Measurements from ENCODE around the gene DDO.
"Not testable (repeated sequence)": the region's sequence is repeated elsewhere in the genome, so short reads cannot be mapped to it uniquely, and the experiment has no call there.

The DDO gene, protein sequence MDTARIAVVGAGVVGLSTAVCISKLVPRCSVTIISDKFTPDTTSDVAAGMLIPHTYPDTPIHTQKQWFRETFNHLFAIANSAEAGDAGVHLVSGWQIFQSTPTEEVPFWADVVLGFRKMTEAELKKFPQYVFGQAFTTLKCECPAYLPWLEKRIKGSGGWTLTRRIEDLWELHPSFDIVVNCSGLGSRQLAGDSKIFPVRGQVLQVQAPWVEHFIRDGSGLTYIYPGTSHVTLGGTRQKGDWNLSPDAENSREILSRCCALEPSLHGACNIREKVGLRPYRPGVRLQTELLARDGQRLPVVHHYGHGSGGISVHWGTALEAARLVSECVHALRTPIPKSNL

GRCh38 chr6:110415086-110415916, at the start of gene DDO:
TSS of gene DDO (minus strand) at chr6:110415575. CDS start at chr6:110413462, 2,113 bp downstream.
- DNase-seq (ENCODE audit: low read depth), result peak; percentile 50

- DNase-seq (ENCODE audit: low read depth), result no peak
Observed at GRCh38 chr6:110462884-110463481, 47.6 kb upstream of the DDO start.

DNA sequence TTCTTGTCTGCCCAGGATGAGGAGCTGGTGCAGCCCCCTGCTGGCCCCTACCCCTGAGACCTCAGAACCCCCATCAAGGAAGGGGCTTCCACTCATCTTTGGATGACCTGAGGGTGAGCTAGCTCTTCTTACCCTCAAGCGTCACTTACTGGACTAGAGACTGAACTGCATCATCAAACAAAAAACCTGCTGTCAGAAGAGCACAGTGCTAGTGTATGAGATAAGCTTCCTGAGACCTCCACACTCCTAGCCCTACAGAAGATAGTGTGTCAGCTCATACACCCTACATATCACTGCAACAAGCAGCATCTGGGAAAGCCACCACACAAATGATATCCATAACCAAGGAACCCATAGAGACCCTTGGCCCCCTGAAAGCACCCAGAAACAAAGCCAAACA, 46.0 kb upstream of the DDO start:
- no peak for DNase-seq (ENCODE audit: low read depth)

- no peak for DNase-seq (ENCODE audit: low read depth)
Observed at GRCh38 chr6:110459137-110459536, 43.8 kb upstream of the DDO start.

- DNase-seq (ENCODE audit: low read depth), result no peak
Observed at GRCh38 chr6:110458476-110458875, 43.1 kb upstream of the DDO start.

GRCh38 chr6:110457567-110458175, 42.3 kb upstream of the DDO start:
- not testable (repeated sequence) for DNase-seq (ENCODE audit: low read depth)

- no peak for DNase-seq (ENCODE audit: low read depth)
Observed at GRCh38 chr6:110456694-110457093, 41.3 kb upstream of the DDO start.

DNA sequence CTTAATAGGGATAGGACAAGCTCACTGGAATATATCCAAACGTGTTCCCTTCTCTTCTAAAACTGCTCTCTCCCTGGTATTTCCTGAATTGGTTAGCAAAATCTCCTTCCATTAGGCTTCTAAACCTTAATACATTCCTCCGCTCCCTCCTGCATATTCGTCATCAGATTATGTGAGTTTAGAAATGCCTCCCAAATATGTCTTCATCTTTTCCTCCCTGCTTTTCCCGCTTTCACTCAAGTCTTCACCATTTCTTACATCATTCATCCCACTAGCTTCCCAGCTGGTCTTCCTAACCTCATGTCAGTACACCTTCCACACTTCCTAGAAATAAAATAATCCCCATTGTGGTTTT, 34.1 kb upstream of the DDO start:
- no peak for DNase-seq (ENCODE audit: low read depth)

- no peak for DNase-seq (ENCODE audit: low read depth)
Observed at GRCh38 chr6:110448846-110449540, 33.6 kb upstream of the DDO start.

GRCh38 chr6:110447761-110448160, 32.4 kb upstream of the DDO start:
- DNase-seq (ENCODE audit: low read depth), result no peak

- DNase-seq (ENCODE audit: low read depth), result no peak
Observed at GRCh38 chr6:110446405-110446804, 31.0 kb upstream of the DDO start.

DNA sequence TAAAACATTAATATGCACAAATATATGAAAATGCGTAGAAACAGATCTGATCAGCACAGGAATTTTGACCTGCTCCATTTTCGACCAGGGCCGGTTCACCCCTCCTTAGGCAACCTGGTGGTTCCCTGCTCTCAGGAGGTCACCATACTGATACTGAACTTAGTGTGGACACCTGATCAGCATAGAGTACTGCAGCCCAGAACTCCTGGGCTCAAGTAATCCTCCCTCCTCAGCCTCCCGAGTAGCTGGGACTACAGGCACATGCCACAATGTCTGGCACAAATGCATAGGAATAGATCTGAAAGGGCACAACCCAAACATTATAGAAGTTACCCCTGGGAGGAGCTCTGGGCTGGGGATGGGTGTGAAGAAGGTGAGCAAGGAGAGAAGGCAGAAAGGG, 24.7 kb upstream of the DDO start:
- DNase-seq (ENCODE audit: low read depth), result no peak

- no peak for DNase-seq (ENCODE audit: low read depth)
Observed at GRCh38 chr6:110439356-110439755, 24.0 kb upstream of the DDO start.

DNA sequence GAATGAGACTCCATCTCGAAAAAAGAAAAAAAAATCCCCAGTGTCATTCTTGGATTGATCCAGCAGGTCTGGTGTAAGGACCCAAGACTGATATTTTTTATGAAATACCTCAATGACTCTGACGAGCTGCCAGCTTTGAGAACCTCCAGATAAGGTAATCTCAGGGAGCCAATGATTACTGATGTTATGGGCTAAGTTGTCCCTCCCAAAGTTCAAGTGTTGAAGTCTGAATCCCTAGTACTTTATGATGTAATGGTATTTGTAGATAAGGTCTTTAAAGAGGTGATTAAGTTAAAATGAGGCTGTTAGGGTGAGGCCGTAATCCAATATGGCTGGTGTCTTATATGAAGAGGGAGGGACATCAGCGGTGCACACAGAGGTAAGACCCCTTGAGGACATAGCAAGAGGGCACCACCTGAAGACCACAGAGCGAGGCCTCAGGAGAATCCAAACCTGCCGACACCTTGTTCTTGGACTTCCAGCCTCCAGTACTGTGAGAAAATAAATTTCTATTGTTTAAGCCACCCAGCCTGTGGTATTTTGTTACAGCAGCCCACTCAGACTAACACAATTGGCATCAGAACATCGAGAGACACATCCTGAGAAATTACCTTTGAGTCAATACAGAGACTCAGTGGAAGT, 19.7 kb upstream of the DDO start:
- no peak for DNase-seq (ENCODE audit: low read depth)

DNA sequence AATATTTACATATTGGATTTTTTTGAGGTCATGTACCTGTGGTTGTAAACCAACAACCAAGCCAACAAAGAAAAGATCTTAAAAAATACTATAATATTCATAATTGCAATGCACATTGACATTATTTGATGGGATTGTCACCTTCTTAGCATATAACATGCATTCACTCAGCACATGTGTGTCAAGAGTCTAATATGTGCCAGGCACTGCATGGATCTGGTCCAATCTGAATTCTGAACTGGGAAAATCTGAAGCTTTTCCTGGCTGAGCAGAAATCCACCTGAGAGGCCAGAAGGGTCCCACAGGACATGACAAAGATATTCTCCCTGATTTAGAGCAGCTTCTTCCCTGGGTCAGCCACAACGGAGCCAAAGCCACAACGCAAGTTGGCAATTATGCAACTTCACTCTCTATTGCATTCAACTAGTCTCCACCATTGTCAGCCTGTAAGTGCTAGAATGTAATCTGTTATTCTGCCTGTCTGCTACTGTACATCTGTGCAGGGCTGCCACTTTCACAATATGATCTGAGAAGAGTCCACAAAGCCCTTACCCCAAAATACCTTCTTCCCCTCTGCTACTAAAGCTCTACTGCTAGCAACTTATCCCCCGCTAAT, 17.0 kb upstream of the DDO start:
- no peak for DNase-seq (ENCODE audit: low read depth)

- DNase-seq (ENCODE audit: low read depth), result no peak
Observed at GRCh38 chr6:110430741-110431140, 15.4 kb upstream of the DDO start.

DNA sequence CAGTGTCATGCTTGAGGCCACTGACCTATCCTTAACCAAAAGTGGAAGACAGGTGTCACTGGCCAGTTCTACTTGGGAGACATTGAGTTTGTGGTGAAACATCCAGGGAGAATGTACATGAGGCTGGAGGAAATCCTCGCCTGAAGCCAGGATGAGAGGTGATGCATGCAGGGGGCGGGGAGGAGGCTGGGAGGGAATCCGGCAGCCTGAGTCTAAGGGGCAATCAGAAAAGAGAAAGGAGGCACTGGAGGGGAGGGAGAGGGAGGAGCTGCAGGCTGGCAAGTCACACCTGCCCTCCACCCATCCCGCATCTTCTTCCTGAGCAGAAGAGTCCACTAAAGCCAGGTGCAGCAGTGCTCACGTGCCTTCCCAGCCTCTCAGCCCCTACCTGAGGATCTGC, 14.9 kb upstream of the DDO start:
- no peak for DNase-seq (ENCODE audit: low read depth)

DNA sequence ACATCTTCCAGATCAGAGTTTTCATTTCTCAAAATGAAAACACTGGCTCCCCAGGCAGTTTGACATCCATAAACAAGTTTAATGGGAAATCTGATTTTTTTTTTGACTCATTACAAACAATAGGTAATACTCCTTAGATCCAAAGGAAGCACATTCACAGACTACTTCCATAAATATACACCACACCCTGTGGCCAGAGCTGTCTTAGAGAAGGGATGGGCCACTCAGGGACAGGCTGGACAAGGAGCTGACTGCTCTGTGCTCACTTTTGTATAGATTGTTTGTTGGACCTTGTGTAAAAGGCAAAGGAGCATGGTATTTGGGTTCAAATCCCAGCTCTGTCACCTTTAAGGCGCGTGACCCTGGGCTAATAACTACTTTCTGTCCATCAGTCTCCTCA, 12.8 kb upstream of the DDO start:
- DNase-seq (ENCODE audit: low read depth), result no peak

GRCh38 chr6:110425816-110426215, 10.4 kb upstream of the DDO start:
- no peak for DNase-seq (ENCODE audit: low read depth)

DNA sequence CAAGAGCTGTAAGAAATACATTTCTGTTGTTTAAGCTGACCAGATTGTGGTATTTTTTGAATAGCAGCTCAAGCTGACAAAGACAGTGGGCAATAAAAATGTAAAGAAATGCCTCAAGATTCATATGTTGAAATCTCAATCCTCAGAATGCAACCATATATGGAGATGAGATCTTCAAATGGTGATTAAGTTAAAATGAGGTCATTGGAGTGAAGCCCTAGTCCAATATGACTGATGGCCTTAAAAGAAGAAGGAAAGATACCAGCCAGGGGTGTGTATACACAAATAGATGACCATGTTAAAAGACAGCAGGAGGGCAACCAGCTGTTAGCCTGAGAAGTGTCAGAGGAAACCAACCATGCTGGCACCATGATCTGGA, 7.1 kb upstream of the DDO start:
- no peak for DNase-seq (ENCODE audit: low read depth)

- no peak for DNase-seq (ENCODE audit: low read depth)
Observed at GRCh38 chr6:110421749-110422443, 6.5 kb upstream of the DDO start.
